Activated CD8-positive, alpha-beta T cell treated with anti-CD3 and anti-CD28 coated beads, Interleukin-2, amount 10 ng/mL, durations not matched to agents 7 days and 5 days (primary cell): Measurements from ENCODE around the gene LAMB4. TPM values are rescaled to one million over a fixed set of nuclear protein-coding genes. Genes with fewer than 3 reads are reported as not detected.

Experiments
- ATAC-seq: fragments of 150-1000 bp; cut with Tn5 transposase; one replicate; pipeline ENCODE4 v1.10.0; 2021; ENCODE audit warnings: moderate library complexity
- CTCF ChIA-PET: fragments of 350-600 bp; sonication (Branson Sonifier 250); formaldehyde crosslinking; loops from one replicate; lab custom pipeline; 2021; ENCODE audit warnings: antibody characterized with exemption; lab: Charles Lee
- POLR2A ChIA-PET: fragments of 350-600 bp; sonication (Branson Sonifier 250); formaldehyde crosslinking; loops from one replicate; lab custom pipeline; 2021; ENCODE audit warnings: antibody characterized with exemption; lab: Charles Lee
- DNase-seq: peaks from one replicate; pipeline ENCODE4 v3.0.0-alpha.2; 2020
- H3K27ac Mint-ChIP-seq: one replicate; pipeline ENCODE4 v1.8.0; 2021; ENCODE audit warnings: mild to moderate bottlenecking, mixed read lengths
- H3K27me3 Mint-ChIP-seq: one replicate; pipeline ENCODE4 v1.8.0; 2021; ENCODE audit warnings: low read depth, mixed read lengths
- H3K36me3 Mint-ChIP-seq: one replicate; pipeline ENCODE4 v1.8.0; 2021; ENCODE audit warnings: low read depth, mixed read lengths
- H3K4me1 Mint-ChIP-seq: one replicate; pipeline ENCODE4 v1.8.0; 2021; ENCODE audit warnings: low read depth, mixed read lengths
- H3K4me3 Mint-ChIP-seq: one replicate; pipeline ENCODE4 v1.8.0; 2021; ENCODE audit warnings: mild to moderate bottlenecking, mixed read lengths
- H3K9me3 Mint-ChIP-seq: one replicate; pipeline ENCODE4 v1.8.0; 2022; ENCODE audit warnings: mixed read lengths; ENCODE audit not compliant: insufficient read depth
- total RNA-seq, 2 experiments: library from RNA; stranded (reverse); gene quantifications; one replicate each; pipeline ENCODE4 v1.2.3, GENCODE V29; 2021

The LAMB4 gene
- total RNA-seq, 2 experiments from 2014 or later, result not detected

- H3K27ac Mint-ChIP-seq, result no peak overlapping the region
- peaks cover 15% of the 10 kb centered on the region for H3K27me3 Mint-ChIP-seq
- CTCF ChIA-PET, result interaction anchor here (0.8 to 1.3 kb wide), 4 partner anchors 12 to 128 kb away, joined by 3 to 4 read pairs (median 4); no protein-coding TSS in a partner anchor
- H3K36me3 Mint-ChIP-seq, result no peaks in the 10 kb centered on the region
- peaks cover 4% of the 10 kb centered on the region for H3K4me1 Mint-ChIP-seq
- POLR2A ChIA-PET, result no interaction called here
- ATAC-seq, result no peak
- no peak for DNase-seq
- no peak overlapping the region for H3K4me3 Mint-ChIP-seq
- no peaks in the 10 kb centered on the region for H3K9me3 Mint-ChIP-seq
These were observed 113.1 kb downstream of the LAMB4 start for GRCh38 chr7:108016841-108017775.

- peaks cover 4% of the 10 kb centered on the region for H3K4me1 Mint-ChIP-seq
- ATAC-seq, result no peak
- H3K27me3 Mint-ChIP-seq, result peaks cover 11% of the 10 kb centered on the region
- H3K4me3 Mint-ChIP-seq, result no peak overlapping the region
- no peaks in the 10 kb centered on the region for H3K36me3 Mint-ChIP-seq
- no peaks in the 10 kb centered on the region for H3K9me3 Mint-ChIP-seq
- CTCF ChIA-PET, result interaction anchor here (1.0 to 1.2 kb wide), 3 partner anchors 10 to 36 kb away, joined by 3 to 4 read pairs (median 3); no protein-coding TSS in a partner anchor
- no peak overlapping the region for H3K27ac Mint-ChIP-seq
- DNase-seq, result no peak
- POLR2A ChIA-PET, result no interaction called here
These were observed 114.4 kb downstream of the LAMB4 start for GRCh38 chr7:108015740-108016139.

- peaks cover 4% of the 10 kb centered on the region for H3K4me1 Mint-ChIP-seq
- no peaks in the 10 kb centered on the region for H3K9me3 Mint-ChIP-seq
- CTCF ChIA-PET, result interaction anchor here (1.0 to 1.4 kb wide), 4 partner anchors 9 to 131 kb away, joined by 3 to 4 read pairs (median 3); no protein-coding TSS in a partner anchor
- H3K27me3 Mint-ChIP-seq, result peaks cover 13% of the 10 kb centered on the region
- no peaks in the 10 kb centered on the region for H3K36me3 Mint-ChIP-seq
- ATAC-seq (no peak), DNase-seq (no peak)
- H3K27ac Mint-ChIP-seq, result no peak overlapping the region
- POLR2A ChIA-PET, result no interaction called here
- no peak overlapping the region for H3K4me3 Mint-ChIP-seq
These were observed 115.1 kb downstream of the LAMB4 start for GRCh38 chr7:108014747-108015682.

- no peak for ATAC-seq
- ChIA-PET POLR2A (interaction anchor here (0.7 kb wide), 1 partner anchor 447 kb away, joined by 4 read pairs; no protein-coding TSS in a partner anchor), CTCF (interaction anchor here (0.9 to 1.4 kb wide), 2 partner anchors 8 to 132 kb away, joined by 3 read pairs; no protein-coding TSS in a partner anchor)
- Mint-ChIP-seq H3K27ac (no peak overlapping the region), H3K9me3 (no peaks in the 10 kb centered on the region), H3K36me3 (no peaks in the 10 kb centered on the region), H3K4me1 (peaks cover 4% of the 10 kb centered on the region), H3K4me3 (no peak overlapping the region), H3K27me3 (peaks cover 13% of the 10 kb centered on the region)
- no peak for DNase-seq
These were observed 115.9 kb downstream of the LAMB4 start for GRCh38 chr7:108014215-108014614.

GRCh38 chr7:108012499-108013430 lies 117.4 kb downstream of the LAMB4 start:
- Mint-ChIP-seq H3K36me3 (no peaks in the 10 kb centered on the region), H3K4me3 (no peak overlapping the region), H3K4me1 (peaks cover 4% of the 10 kb centered on the region), H3K27me3 (peaks cover 17% of the 10 kb centered on the region), H3K9me3 (no peaks in the 10 kb centered on the region), H3K27ac (no peak overlapping the region)
- ATAC-seq (no peak), DNase-seq (no peak)
- ChIA-PET POLR2A (no interaction called here), CTCF (no interaction called here)

GRCh38 chr7:108010377-108010776 lies 119.8 kb downstream of the LAMB4 start:
- H3K27me3 Mint-ChIP-seq, result peaks cover 29% of the 10 kb centered on the region
- H3K36me3 Mint-ChIP-seq, result no peaks in the 10 kb centered on the region
- CTCF ChIA-PET, result no interaction called here

GRCh38 chr7:108009873-108010272 lies 120.3 kb downstream of the LAMB4 start:
- Mint-ChIP-seq H3K4me1 (peaks cover 4% of the 10 kb centered on the region), H3K36me3 (no peaks in the 10 kb centered on the region), H3K4me3 (no peak overlapping the region), H3K9me3 (no peaks in the 10 kb centered on the region), H3K27ac (no peak overlapping the region), H3K27me3 (peaks cover 34% of the 10 kb centered on the region)
- no peak for DNase-seq
- CTCF ChIA-PET, result no interaction called here
- ATAC-seq, result no peak
- POLR2A ChIA-PET, result no interaction called here

More at GRCh38 chr7:108010377-108010776, 119.8 kb downstream of the LAMB4 start:
- H3K4me3 Mint-ChIP-seq, result no peak overlapping the region
- ATAC-seq, result no peak
- DNase-seq, result no peak
- POLR2A ChIA-PET, result no interaction called here
- H3K9me3 Mint-ChIP-seq, result no peaks in the 10 kb centered on the region
- H3K27ac Mint-ChIP-seq, result no peak overlapping the region
- peaks cover 4% of the 10 kb centered on the region for H3K4me1 Mint-ChIP-seq

GRCh38 chr7:108008827-108009226 lies 121.3 kb downstream of the LAMB4 start:
- ChIA-PET POLR2A (no interaction called here), CTCF (no interaction called here)
- Mint-ChIP-seq H3K36me3 (no peaks in the 10 kb centered on the region), H3K27ac (no peak overlapping the region), H3K27me3 (peaks cover 42% of the 10 kb centered on the region), H3K9me3 (no peaks in the 10 kb centered on the region), H3K4me1 (peaks cover 3% of the 10 kb centered on the region), H3K4me3 (no peak overlapping the region)
- no peak for DNase-seq
- ATAC-seq, result no peak

- no peaks in the 10 kb centered on the region for H3K9me3 Mint-ChIP-seq
- no peaks in the 10 kb centered on the region for H3K36me3 Mint-ChIP-seq
- peaks cover 2% of the 10 kb centered on the region for H3K4me1 Mint-ChIP-seq
- ChIA-PET POLR2A (no interaction called here), CTCF (no interaction called here)
- DNase-seq (no peak), ATAC-seq (no peak)
- no peak overlapping the region for H3K4me3 Mint-ChIP-seq
- peaks cover 46% of the 10 kb centered on the region for H3K27me3 Mint-ChIP-seq
- H3K27ac Mint-ChIP-seq, result no peak overlapping the region
These were observed 121.9 kb downstream of the LAMB4 start for GRCh38 chr7:108008240-108008639.

- H3K4me1 Mint-ChIP-seq, result peaks cover 4% of the 10 kb centered on the region
These were observed 122.4 kb downstream of the LAMB4 start for GRCh38 chr7:108007762-108008161.

GRCh38 chr7:108007261-108007660 lies 122.9 kb downstream of the LAMB4 start:
- POLR2A ChIA-PET, result no interaction called here

More at GRCh38 chr7:108007762-108008161, 122.4 kb downstream of the LAMB4 start:
- Mint-ChIP-seq H3K9me3 (no peaks in the 10 kb centered on the region), H3K27me3 (peaks cover 46% of the 10 kb centered on the region), H3K27ac (no peak overlapping the region), H3K4me3 (no peak overlapping the region), H3K36me3 (no peaks in the 10 kb centered on the region)
- CTCF ChIA-PET, result no interaction called here
- POLR2A ChIA-PET, result no interaction called here
- DNase-seq (no peak), ATAC-seq (no peak)

More at GRCh38 chr7:108007261-108007660, 122.9 kb downstream of the LAMB4 start:
- CTCF ChIA-PET, result no interaction called here
- H3K36me3 Mint-ChIP-seq, result no peaks in the 10 kb centered on the region
- ATAC-seq (no peak), DNase-seq (no peak)
- no peak overlapping the region for H3K4me3 Mint-ChIP-seq
- no peak overlapping the region for H3K27ac Mint-ChIP-seq
- peaks cover 7% of the 10 kb centered on the region for H3K4me1 Mint-ChIP-seq
- H3K9me3 Mint-ChIP-seq, result no peaks in the 10 kb centered on the region
- H3K27me3 Mint-ChIP-seq, result peaks cover 45% of the 10 kb centered on the region
